Measurements from ENCODE around the gene IGFBP5. TPM values are rescaled to one million over a fixed set of nuclear protein-coding genes. Genes with fewer than 3 reads are reported as not detected.

Gene IGFBP5
- total RNA-seq: 497 TPM
- long read RNA-seq, full-length matches to known transcripts: 4 of 734 reads
- long read RNA-seq, partial matches to known transcripts: 3 of 734 reads
- long read RNA-seq, other reads (novel, unspliced or antisense): 727 of 734 reads

- DNase-seq (ENCODE audit: low spot score): no peak
Observed at GRCh38 chr2:216695401-216695821, at the start of gene IGFBP5. IGFBP5 (minus strand) TSS chr2:216695549; CDS start chr2:216694775, 774 bp downstream.

- DNase-seq (ENCODE audit: low spot score): peak; percentile 57
Observed at GRCh38 chr2:216743781-216744180, 48.4 kb upstream of the IGFBP5 start.

- DNase-seq (ENCODE audit: low spot score): peak; percentile 41
Observed at GRCh38 chr2:216742411-216742810, 47.1 kb upstream of the IGFBP5 start.

GRCh38 chr2:216741223-216741593 lies 45.9 kb upstream of the IGFBP5 start:
- DNase-seq (ENCODE audit: low spot score): peak; percentile 43

GRCh38 chr2:216740557-216741222 lies 45.3 kb upstream of the IGFBP5 start:
- peak; percentile 22 for DNase-seq (ENCODE audit: low spot score)

GRCh38 chr2:216739035-216739434 lies 43.7 kb upstream of the IGFBP5 start:
- peak; percentile 37 for DNase-seq (ENCODE audit: low spot score)

- no peak for DNase-seq (ENCODE audit: low spot score)
Observed at GRCh38 chr2:216737676-216738075, 42.3 kb upstream of the IGFBP5 start.

- peak; percentile 53 for DNase-seq (ENCODE audit: low spot score)
Observed at GRCh38 chr2:216736326-216736725, 41.0 kb upstream of the IGFBP5 start.

GRCh38 chr2:216735668-216736067 lies 40.3 kb upstream of the IGFBP5 start:
- DNase-seq (ENCODE audit: low spot score): no peak

GRCh38 chr2:216735086-216735485 lies 39.7 kb upstream of the IGFBP5 start:
- DNase-seq (ENCODE audit: low spot score): peak; percentile 68

- DNase-seq (ENCODE audit: low spot score): peak; percentile 43
Observed at GRCh38 chr2:216733046-216733445, 37.7 kb upstream of the IGFBP5 start.

- DNase-seq (ENCODE audit: low spot score): peak; percentile 65
Observed at GRCh38 chr2:216732334-216732733, 37.0 kb upstream of the IGFBP5 start.

GRCh38 chr2:216731465-216731864 lies 36.1 kb upstream of the IGFBP5 start:
- peak; percentile 43 for DNase-seq (ENCODE audit: low spot score)

GRCh38 chr2:216730871-216731270 lies 35.5 kb upstream of the IGFBP5 start:
- DNase-seq (ENCODE audit: low spot score): peak; percentile 68

- DNase-seq (ENCODE audit: low spot score): peak; percentile 16
Observed at GRCh38 chr2:216727346-216728122, 32.2 kb upstream of the IGFBP5 start.

GRCh38 chr2:216724190-216724589 lies 28.8 kb upstream of the IGFBP5 start:
- DNase-seq (ENCODE audit: low spot score): peak; percentile 47

GRCh38 chr2:216721141-216721540 lies 25.8 kb upstream of the IGFBP5 start:
- no peak for DNase-seq (ENCODE audit: low spot score)

GRCh38 chr2:216720722-216721121 lies 25.4 kb upstream of the IGFBP5 start:
- no peak for DNase-seq (ENCODE audit: low spot score)

- DNase-seq (ENCODE audit: low spot score): peak; percentile 84
Observed at GRCh38 chr2:216717907-216718615, 22.7 kb upstream of the IGFBP5 start.

- peak; percentile 76 for DNase-seq (ENCODE audit: low spot score)
Observed at GRCh38 chr2:216717491-216717901, 22.1 kb upstream of the IGFBP5 start.

- DNase-seq (ENCODE audit: low spot score): peak; percentile 24
Observed at GRCh38 chr2:216716109-216716508, 20.8 kb upstream of the IGFBP5 start.
